ENCODE measurements around the gene SNX12.

DNA sequence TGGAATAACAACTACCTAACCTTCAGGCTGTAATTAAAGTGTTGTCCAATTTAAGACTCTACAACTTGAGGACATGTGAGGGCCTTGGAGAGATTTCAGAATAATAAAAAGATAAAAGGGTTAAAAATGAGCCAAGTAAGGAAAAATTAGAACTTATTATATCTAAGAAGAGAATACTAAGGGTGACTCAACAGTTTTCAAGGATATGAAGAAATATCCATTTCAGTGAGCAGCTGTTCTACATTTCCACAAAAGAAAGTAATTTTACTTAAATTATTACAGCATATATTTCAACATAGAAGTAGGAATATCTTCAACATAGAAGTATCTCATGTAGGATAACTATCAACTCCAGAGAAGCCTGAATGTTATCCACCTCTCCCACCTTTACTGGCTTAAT, 11.3 kb downstream of the SNX12 start:
- TF ChIP-seq, protein P1, sequence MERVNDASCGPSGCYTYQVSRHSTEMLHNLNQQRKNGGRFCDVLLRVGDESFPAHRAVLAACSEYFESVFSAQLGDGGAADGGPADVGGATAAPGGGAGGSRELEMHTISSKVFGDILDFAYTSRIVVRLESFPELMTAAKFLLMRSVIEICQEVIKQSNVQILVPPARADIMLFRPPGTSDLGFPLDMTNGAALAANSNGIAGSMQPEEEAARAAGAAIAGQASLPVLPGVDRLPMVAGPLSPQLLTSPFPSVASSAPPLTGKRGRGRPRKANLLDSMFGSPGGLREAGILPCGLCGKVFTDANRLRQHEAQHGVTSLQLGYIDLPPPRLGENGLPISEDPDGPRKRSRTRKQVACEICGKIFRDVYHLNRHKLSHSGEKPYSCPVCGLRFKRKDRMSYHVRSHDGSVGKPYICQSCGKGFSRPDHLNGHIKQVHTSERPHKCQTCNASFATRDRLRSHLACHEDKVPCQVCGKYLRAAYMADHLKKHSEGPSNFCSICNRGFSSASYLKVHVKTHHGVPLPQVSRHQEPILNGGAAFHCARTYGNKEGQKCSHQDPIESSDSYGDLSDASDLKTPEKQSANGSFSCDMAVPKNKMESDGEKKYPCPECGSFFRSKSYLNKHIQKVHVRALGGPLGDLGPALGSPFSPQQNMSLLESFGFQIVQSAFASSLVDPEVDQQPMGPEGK (CRISPR knock-in tag; IDR thresholded peaks at IDR 0.05; ENCODE audit: borderline replicate concordance) = no peak
- TF ChIP-seq, protein P2, sequence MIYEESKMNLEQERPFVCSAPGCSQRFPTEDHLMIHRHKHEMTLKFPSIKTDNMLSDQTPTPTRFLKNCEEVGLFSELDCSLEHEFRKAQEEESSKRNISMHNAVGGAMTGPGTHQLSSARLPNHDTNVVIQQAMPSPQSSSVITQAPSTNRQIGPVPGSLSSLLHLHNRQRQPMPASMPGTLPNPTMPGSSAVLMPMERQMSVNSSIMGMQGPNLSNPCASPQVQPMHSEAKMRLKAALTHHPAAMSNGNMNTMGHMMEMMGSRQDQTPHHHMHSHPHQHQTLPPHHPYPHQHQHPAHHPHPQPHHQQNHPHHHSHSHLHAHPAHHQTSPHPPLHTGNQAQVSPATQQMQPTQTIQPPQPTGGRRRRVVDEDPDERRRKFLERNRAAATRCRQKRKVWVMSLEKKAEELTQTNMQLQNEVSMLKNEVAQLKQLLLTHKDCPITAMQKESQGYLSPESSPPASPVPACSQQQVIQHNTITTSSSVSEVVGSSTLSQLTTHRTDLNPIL (CRISPR knock-in tag; IDR thresholded peaks at IDR 0.05; ENCODE audit: low read depth) = no peak
- TF ChIP-seq, protein P3, sequence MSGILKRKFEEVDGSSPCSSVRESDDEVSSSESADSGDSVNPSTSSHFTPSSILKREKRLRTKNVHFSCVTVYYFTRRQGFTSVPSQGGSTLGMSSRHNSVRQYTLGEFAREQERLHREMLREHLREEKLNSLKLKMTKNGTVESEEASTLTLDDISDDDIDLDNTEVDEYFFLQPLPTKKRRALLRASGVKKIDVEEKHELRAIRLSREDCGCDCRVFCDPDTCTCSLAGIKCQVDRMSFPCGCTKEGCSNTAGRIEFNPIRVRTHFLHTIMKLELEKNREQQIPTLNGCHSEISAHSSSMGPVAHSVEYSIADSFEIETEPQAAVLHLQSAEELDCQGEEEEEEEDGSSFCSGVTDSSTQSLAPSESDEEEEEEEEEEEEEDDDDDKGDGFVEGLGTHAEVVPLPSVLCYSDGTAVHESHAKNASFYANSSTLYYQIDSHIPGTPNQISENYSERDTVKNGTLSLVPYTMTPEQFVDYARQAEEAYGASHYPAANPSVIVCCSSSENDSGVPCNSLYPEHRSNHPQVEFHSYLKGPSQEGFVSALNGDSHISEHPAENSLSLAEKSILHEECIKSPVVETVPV (CRISPR knock-in tag; IDR thresholded peaks at IDR 0.05) = no peak
- TF ChIP-seq PPARA (CRISPR knock-in tag; IDR thresholded peaks at IDR 0.05; ENCODE audit: borderline replicate concordance) = no peak
- TF ChIP-seq ZFP3 (CRISPR knock-in tag; IDR thresholded peaks at IDR 0.05) = no peak
- no peak for TF ChIP-seq SNAI2 (CRISPR knock-in tag; IDR thresholded peaks at IDR 0.05)
- no peak for TF ChIP-seq ZNF565 (CRISPR knock-in tag; conservative IDR thresholded peaks at IDR 0.05; ENCODE audit: low read depth)
- TF ChIP-seq, protein P4, sequence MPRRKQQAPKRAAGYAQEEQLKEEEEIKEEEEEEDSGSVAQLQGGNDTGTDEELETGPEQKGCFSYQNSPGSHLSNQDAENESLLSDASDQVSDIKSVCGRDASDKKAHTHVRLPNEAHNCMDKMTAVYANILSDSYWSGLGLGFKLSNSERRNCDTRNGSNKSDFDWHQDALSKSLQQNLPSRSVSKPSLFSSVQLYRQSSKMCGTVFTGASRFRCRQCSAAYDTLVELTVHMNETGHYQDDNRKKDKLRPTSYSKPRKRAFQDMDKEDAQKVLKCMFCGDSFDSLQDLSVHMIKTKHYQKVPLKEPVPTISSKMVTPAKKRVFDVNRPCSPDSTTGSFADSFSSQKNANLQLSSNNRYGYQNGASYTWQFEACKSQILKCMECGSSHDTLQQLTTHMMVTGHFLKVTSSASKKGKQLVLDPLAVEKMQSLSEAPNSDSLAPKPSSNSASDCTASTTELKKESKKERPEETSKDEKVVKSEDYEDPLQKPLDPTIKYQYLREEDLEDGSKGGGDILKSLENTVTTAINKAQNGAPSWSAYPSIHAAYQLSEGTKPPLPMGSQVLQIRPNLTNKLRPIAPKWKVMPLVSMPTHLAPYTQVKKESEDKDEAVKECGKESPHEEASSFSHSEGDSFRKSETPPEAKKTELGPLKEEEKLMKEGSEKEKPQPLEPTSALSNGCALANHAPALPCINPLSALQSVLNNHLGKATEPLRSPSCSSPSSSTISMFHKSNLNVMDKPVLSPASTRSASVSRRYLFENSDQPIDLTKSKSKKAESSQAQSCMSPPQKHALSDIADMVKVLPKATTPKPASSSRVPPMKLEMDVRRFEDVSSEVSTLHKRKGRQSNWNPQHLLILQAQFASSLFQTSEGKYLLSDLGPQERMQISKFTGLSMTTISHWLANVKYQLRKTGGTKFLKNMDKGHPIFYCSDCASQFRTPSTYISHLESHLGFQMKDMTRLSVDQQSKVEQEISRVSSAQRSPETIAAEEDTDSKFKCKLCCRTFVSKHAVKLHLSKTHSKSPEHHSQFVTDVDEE (CRISPR knock-in tag; IDR thresholded peaks at IDR 0.05) = no peak
- no peak for TF ChIP-seq TOX (CRISPR knock-in tag; IDR thresholded peaks at IDR 0.05; ENCODE audit: borderline replicate concordance)
- TF ChIP-seq, protein P5, sequence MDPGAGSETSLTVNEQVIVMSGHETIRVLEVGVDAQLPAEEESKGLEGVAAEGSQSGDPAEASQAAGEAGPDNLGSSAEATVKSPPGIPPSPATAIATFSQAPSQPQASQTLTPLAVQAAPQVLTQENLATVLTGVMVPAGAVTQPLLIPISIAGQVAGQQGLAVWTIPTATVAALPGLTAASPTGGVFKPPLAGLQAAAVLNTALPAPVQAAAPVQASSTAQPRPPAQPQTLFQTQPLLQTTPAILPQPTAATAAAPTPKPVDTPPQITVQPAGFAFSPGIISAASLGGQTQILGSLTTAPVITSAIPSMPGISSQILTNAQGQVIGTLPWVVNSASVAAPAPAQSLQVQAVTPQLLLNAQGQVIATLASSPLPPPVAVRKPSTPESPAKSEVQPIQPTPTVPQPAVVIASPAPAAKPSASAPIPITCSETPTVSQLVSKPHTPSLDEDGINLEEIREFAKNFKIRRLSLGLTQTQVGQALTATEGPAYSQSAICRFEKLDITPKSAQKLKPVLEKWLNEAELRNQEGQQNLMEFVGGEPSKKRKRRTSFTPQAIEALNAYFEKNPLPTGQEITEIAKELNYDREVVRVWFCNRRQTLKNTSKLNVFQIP (CRISPR knock-in tag; IDR thresholded peaks at IDR 0.05; ENCODE audit: borderline replicate concordance, low read depth) = no peak
- TF ChIP-seq ZC3H10 (CRISPR knock-in tag; IDR thresholded peaks at IDR 0.05) = no peak
- TF ChIP-seq CSDC2 (CRISPR knock-in tag; IDR thresholded peaks at IDR 0.05) = no peak
